OCI-LY1 (cell line): ENCODE measurements around the gene SPATA13.

Experiments
- CTCF ChIP-seq: fragments of 200-600 bp; sonication (generic), shearing (Covaris generic); IDR thresholded peaks from 2 replicates; pipeline ENCODE4 v1.5.1; 2017; ENCODE audit warnings: mild to moderate bottlenecking, antibody characterized with exemption, low read length, moderate library complexity, mixed read lengths
- EZH2 ChIP-seq: fragments of 200-600 bp; sonication (generic), shearing (Covaris generic); IDR thresholded peaks from 2 replicates; pipeline ENCODE4 v1.8.0; 2017; ENCODE audit warnings: borderline replicate concordance, mixed run types, mild to moderate bottlenecking, antibody characterized with exemption, low read length, moderate library complexity, mixed read lengths

DNA sequence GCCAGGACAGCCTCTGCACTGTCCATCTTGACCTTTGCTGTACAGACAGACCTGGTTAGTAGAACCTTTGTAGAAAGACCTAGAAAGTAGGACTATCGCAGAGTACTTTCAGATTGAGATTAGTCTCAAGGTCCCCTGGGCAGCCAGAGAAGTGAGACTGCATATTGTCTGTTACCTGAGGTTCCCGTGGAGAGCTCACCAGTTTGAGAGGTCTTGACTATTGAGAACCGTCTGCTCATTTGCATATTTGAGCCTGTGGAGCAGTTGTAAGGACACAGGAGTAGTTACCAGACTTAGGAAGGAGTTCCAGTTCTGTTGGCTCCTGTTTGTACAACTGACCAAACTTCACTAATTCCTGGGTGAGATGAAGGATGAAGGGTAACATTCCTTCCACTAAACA lies 66.2 kb downstream of the SPATA13 start:
- TF ChIP-seq CTCF = no peak
- no peak for TF ChIP-seq EZH2
